Cerebellar cortex (tissue), 1 donor: ENCODE measurements around the gene ATF3.
A peak's percentile ranks its signal among the peaks of the same experiment; 100 is the strongest.

Source experiments
- DNase-seq: peaks from one replicate; pipeline ENCODE4 v3.0.0-alpha.2; 2015; ENCODE audit warnings: low spot score

The ATF3 gene

GRCh38 chr1:212586206-212587015, 22.1 kb upstream of the ATF3 start:
- DNase-seq, result no peak

DNA sequence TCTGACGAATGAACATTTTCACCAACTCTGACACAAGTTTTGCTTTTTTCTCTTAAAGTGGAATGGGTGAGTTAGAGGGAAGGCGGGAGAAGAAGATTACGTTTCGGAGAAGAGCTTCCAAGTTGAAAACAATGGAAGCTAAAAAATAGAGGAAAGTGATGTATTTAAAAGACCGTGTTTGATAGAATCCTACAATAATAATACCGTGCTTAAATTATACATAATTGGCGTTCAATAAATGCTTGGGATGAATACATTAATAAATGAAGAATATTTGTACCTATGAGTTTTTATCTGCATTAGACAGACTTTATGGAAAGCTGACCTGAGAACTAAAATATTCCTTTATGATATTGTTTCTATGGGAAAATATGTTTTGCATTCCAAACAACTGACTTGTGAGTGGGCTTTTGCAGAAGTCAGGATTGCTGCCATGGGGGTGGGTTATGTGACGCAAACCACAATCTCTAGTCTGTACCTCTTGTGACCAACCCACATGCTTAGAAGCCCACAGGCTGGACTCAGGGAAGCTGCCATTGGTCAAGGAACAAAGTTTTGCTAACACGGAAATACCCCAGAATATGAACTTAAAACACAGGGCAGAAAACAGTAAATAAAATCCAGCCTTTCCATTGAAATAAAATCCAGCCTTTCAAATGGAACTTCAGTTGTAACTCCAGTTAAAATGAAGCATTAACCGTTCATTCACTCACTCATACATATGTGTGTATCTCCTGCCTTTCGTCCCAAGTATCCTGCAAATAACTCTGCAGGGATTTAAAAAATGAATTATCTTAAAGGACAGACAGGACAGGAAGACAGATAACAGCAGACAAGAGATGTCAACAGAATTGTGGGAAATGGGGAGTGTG, 21.3 kb upstream of the ATF3 start:
- no peak for DNase-seq

DNA sequence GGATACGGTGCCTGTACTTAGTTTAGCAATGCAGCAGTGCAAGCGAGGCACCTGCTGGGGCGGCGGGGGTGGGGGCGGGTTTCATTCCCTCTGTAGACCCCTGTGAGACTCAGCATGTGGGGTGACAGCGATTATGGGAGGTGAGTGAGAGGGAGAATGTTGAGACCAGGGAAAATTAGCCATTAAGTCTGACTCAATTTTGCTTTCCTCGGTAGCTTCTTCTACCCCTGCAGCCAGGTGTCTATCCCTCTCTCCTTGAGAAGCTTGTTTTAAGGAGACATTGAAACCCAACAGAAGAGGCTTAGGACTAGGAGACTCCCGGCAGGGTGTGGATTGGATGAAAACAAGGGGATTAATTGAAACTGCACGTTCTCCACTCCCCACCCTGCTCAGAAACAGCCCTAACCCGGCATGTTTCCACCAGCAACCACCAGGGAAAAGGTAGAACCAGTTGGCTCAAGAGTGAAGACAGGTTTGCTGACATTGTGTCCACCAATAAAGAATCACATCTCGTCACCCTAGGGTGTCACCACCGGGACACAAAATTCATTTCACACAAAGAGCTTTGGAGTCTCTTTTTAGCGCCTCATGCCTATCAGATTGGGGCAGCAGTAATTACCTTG, 20.6 kb upstream of the ATF3 start:
- DNase-seq, result no peak

DNA sequence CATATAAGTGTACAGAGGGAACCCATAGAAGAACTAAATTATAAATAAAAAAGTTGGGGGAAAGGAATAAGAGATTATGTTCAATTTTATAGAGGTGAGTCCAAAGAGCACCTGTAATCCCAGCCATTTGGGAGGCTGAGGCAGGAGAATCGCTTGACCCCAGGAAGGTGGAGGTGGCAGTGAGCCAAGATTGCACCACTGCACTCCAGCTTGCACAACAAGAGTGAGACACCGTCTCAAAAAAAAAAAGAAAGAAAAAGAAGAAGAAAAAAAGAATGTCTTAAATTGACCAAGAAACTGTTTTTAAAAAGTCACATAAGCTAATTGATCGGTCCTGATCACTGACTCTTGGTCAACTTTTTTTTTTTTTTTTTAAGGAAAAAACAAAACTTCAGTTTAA, 19.1 kb upstream of the ATF3 start:
- DNase-seq, result no peak

- DNase-seq, result no peak
These were observed 16.6 kb upstream of the ATF3 start for GRCh38 chr1:212591922-212592321.

GRCh38 chr1:212593821-212594251, 14.7 kb upstream of the ATF3 start:
- no peak for DNase-seq

DNA sequence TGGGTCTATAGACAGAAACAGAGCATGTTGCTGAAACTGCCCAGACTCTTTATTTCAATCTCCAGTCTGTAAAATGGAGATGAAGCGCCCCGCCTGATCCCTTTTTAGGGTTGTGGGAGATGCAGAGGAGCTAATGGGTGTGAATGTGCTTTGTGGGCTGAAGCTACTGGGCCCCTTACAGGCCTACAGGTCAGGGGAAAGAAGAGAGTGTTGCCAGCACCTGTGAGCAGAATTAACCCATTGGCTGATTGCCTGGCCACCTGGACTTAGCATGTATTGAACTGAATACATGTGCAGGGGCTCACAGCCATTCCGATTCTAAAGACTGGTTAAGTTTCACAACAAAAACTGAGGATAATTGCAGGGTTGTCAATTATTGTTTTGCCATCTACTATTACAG, 13.9 kb upstream of the ATF3 start:
- DNase-seq, result no peak

DNA sequence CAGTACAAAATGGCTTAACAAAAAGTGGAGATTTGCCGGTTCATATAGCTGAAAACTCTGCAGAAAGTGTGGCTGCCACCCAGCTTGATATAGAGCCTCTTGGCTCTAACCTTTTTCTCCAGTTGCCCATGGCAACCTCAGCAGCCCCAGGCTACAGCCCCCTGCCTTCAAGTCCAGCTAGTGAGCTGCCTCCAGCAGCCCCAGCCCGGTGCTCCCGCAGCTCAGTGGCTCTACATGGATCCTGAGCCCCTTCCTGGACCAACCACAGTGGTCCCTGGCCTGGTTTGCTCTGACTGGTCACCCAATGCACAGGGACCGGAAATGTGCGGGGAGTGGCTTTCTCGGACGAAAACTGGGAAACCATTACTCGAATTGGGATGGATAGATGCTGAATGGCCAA, 13.3 kb upstream of the ATF3 start:
- no peak for DNase-seq

DNA sequence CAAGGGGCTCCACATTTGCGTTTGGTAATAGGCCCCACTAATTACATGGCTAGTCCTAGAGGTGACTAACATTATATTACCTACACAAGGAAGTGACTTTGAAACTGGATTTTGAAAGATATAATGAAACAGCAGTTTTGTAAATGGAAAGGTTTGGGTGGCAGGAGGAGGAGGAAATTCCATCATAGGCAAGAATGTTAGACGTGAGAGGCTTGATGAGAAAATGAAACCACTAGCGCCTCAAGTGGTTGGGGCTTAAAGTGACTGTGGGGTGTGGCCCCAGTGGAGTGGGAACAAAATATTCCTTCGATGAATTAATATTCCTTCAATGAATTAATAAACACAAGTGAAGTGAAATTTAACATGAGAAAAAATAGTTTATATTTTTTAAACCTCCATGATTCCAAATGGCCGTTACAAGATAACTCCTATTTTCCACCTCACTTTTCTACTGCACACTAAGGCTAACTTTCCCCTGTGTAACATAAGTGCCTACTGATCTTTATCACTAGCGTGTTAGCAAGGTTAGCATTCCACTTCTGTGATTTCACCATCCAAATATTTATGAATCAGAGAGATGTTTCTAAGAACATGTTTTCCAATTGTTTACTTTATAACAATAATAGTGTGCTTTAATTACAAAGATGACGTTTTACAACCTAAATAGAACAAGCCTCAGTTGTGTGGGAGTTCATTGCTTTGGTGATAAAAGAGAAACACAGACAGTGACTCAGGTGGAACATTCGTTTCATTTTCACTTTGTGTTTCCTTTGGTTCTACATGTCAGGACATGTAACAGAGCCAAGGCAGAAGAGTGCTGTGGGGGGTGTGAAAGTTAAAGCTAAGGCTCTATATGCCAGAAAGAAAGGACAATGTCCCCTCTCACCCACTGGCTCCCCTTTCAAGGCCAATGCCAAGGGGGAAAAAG, 12.5 kb upstream of the ATF3 start:
- DNase-seq, result peak; percentile 29

GRCh38 chr1:212596798-212597197, 11.8 kb upstream of the ATF3 start:
- DNase-seq, result no peak

GRCh38 chr1:212597487-212597886, 11.1 kb upstream of the ATF3 start:
- DNase-seq, result no peak

DNA sequence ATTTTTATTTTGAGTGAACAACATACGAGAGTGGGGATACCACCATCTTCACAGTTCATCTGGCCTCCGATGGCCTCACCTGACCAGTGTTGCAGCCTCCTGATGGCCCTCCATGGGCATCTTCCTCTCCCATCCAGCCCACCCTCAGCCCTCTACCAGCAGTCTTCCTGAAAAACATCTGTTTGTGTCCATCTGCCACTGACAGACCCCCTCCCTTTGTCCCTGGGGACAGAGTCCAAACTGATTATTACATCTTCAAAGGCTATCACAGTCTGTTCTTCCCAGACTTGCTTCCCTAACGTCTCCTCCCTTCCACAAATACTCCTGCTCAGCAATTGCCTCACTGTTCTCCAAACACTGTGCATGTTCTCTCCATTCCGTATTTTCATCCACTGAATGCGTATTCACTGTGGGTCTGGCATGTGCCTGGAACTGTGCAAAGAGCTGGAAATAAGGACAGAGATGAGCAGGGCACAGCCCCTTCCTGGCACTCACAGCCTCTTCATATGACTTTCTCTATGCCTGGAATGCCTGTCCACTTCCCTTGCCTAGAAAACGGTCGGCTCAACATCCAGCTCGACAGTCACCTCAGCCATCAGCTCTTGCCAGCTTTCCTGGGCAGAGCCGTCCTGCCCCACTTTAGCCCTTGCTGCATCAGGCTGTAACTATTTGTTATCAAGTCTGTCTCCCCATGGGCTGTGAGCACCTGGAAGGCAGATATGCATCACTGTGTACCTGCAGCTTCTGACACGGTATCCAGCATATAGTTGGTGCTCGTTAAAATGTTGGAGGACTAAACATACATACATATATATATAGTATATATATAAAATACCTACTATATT, 8.3 kb upstream of the ATF3 start:
- DNase-seq, result no peak

DNA sequence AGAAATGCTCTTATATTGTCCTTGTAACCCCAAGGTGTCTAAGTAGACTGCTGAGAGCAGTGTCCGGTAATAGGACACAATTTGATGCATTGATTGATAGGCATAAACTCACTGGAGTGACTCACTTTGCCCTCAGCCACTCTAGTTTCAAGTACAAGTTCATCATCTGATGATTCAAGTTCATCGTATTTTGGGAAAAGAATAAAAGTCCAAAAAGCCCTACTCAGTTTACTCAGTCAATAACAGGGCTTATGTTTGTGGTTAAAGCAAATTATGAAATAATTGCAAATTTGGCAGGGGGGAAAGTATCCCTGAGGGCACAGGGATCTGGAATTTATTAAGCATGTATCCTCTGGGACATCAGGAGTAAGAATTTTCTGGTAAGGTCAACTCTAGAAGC, 7.6 kb upstream of the ATF3 start:
- DNase-seq, result no peak

- no peak for DNase-seq
These were observed 7.0 kb upstream of the ATF3 start for GRCh38 chr1:212601524-212601923.

GRCh38 chr1:212605441-212606394, 2.8 kb upstream of the ATF3 start:
- DNase-seq, result no peak

DNA sequence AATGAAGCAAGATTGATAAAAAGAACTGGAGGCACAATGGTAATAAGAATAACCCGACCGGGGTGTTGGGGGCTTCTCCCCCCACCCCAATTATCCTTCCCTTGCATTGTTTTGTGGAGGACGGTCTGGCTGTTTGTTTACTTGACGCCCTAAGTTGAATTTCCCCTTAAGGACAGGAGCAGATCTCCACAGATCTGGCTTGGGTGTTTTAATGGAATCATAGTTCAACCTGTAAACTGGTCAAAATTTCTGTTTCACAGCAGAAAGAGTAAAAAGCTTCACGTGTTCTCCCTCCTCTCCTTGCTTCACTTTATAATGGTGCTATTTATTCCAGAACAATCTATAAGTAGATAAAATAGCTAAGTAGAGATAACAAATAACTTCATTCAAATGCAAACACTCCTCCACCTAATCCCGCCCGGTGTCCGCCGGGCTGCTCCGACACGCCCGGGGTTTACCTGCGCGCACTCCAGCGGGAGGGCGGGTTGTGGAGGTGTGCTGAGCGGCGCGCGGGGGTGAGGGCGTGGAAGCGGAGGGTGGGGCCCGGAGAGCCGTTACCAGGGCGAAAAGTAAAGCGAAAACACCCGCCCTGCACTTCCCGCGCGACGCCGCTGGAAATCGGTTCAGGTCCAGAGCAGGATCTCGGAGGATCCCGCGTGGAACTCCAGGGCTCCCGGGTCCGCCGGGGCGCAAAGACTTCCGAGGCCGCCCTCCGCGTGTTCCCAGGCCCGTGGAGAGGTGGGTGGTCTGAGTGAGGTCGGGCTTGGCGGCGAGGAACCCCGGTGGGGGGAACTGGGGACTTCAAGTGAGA, 2.0 kb upstream of the ATF3 start:
- no peak for DNase-seq

DNA sequence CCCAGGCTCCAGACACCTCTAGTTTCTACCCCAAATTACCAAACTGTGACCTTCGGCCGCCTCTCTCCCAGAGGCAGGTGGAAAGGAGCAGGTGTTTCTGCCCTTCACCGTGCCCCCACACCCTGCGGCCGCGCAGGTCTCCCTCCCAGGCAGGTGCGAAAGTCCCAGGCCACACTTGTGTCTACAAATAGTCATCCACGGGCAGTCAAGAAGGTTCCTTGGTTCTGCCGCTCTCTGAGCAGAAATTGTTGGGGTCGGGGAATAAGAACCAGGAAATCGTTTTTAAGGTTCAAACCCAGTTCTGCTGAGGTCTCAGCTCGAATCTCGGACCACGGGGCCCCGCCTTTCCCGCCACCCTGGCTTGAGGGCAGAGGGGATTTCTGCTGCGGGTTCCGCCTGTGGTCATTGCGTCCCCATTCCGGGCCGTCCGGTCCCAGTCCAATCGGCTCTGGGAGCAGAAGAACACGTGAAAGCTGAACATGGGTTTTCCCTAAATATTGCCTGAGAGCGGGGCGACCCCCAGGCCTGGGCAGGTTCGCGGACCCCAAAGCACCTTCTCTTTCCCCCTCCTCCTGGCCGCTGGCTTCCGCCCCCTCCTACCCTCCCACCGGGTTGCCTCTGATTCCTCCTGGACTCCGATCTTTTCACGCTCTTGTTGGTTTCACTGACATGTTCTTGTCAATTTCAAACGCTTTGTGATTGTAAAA, 1.2 kb upstream of the ATF3 start:
- no peak for DNase-seq

DNA sequence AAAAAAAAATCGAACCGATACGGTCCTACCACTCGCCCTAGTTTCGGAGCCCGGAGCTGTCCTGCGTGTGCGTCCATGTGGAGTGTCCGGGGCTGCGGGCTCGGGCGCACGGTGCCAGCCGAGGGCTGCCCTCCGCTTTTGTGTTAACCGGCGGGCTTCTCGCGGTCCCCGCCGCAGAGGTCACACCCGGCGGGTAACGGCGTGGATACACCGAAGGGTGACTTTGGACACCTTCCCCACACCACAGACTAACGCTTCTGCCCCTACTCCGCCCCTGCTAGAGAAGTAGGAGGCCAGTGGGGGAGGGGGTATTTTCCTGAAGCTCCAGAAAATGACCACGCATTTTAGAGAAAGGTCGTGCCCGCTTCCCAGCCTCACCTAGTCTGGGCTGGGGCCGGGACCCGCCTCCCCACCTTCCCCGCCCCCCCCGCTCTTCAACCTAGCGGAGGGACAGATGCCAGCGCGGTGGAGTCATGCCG, 609 bp upstream of the ATF3 start:
- DNase-seq, result no peak
